T follicular helper cell (primary cell): Measurements from ENCODE around the gene NAGPA.

ENCODE experiments used
- DNase-seq: peaks from one replicate; pipeline ENCODE4 v3.0.0-alpha.2; 2020; ENCODE audit warnings: low read depth

The NAGPA gene

GRCh38 chr16:5002699-5003143 lies 31.0 kb downstream of the NAGPA start:
- DNase-seq = no peak

DNA sequence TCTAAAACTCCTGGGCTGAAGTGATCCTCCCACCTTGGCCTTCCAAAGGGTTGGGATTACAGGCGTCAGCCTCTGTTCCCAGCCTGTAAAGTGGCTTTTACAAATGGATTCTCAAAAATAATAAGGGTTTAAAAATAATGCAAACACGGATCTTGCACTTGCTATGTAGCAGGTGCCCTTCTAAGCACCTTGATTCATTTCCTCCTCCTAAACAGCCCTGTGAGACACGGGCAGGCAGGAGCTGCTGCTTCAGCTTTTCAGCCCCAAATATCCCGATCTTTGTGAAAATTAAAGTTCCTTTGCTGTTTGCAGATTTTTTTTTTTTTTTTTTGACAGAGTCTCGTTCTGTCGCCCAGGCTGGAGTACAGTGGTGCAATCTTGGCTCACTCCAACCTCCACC lies 31.7 kb downstream of the NAGPA start:
- no peak for DNase-seq

DNA sequence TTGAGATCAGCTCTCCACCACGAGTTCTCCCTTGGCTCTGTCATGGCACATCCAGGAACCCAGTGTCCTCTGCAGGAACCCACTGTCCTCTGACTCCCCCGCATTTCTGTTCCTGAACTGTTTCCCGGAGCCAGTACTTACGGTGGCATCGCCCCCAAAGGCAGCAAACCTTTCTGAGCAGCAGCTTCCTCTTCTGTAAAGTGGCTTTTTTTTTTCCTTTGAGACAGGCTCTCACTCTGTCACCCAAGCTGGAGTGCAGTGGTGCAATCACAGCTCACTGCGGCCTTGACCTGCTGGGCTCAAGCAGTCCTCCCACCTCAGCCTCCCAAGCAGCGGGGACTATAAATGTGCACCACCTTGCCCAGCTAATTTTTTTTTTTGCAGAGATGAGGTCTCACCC lies 32.2 kb downstream of the NAGPA start:
- no peak for DNase-seq

- DNase-seq = no peak
Observed at GRCh38 chr16:5000573-5001001, 33.1 kb downstream of the NAGPA start.

DNA sequence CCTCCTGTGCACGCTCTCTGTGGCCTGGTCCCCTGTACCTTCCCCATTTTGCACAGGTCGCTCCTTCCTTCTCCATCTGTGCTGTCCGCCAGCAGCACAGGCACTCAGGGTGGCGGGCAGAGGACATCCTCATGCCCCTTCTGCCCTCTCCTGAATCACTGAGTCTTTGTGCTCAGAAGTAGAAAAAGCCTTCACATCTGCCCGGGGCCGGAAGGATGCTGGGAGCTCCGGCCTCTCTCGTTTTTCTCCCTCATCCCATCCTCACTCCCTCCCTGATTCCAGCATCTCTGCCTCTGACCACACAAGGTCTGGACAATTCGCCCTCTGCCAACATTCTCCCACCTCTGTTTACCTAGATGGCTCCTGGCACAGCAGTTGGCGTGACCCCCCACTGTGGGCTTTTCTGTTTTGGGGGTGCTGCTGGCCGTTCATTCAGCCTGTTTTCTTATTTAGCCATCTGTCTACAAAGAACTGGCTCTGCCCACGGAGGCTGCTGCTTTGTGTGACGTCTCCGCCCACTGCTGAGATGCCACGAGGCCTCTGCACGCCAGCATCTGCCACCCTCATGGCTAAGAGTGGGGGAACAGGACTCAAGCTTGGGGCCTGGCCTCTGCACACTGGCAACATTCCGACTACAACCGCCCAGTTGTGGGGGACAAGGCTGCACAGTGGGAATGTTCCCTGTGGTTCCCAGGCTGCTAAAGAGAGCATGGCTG lies 38.9 kb downstream of the NAGPA start:
- no peak for DNase-seq

- no peak for DNase-seq
Observed at GRCh38 chr16:4991754-4992153, 42.0 kb downstream of the NAGPA start.

DNA sequence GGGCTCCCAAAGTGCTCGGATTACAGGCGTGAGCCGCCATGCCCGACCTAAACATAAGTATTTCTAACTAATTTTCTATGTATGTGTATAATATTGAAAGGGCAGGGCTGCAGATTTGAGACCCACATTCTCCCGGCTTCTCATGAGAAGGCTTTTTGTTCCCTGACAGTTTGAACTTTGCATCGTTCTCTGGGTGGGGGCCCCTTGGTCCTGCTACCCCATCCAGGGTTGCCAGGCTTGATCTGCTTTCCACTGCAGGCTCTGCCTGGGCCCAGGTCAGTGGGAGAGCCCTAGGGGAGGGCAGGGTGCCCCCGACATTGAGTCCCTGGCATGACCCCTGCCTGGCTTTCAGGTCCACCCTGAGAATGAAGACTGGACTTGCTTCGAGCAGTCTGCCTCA lies 43.3 kb downstream of the NAGPA start:
- DNase-seq = no peak

GRCh38 chr16:4989391-4990006 lies 44.2 kb downstream of the NAGPA start:
- no peak for DNase-seq

- DNase-seq = no peak
Observed at GRCh38 chr16:4988647-4989046, 45.1 kb downstream of the NAGPA start.

- DNase-seq = no peak
Observed at GRCh38 chr16:4987580-4988374, 46.0 kb downstream of the NAGPA start.

GRCh38 chr16:4987250-4987579 lies 46.5 kb downstream of the NAGPA start:
- DNase-seq = no peak

DNA sequence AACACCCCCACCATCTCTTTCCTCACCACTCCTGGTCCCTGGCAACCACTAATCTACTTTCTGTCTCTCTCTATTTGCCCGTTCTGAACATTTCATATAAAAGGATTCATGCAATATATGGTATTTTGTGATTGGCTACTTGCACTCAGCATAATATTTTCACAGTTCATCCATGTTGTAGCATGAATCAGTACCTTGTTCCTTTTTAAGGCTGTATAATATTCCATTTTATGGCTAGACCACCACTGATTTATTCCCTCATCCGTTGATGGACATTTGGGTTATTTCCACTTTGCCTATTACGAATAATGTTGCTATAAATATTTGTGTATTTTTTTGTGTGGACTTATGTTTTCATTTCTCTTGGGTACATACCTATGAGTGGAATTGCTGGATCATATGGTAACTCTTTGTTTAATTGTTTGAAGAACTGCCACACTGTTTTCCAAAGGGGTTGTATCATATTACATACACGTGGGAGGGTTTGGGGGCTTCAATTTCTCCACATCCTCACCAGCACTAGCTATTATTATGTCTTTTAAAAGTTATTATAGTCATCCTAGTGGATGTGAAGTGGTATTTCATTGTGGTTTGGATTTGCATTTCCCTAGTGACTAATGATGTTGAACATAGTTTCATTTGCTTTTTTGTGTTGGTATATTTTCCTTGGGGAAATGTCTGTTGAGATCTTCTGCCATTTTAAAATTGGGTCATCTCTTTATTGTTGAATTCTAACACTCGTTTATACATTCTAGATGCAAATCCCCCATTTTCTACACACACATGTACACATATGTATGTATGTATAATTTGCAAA lies 49.4 kb downstream of the NAGPA start:
- no peak for DNase-seq

- DNase-seq = no peak
Observed at GRCh38 chr16:4982056-4982867, 51.5 kb downstream of the NAGPA start.

DNA sequence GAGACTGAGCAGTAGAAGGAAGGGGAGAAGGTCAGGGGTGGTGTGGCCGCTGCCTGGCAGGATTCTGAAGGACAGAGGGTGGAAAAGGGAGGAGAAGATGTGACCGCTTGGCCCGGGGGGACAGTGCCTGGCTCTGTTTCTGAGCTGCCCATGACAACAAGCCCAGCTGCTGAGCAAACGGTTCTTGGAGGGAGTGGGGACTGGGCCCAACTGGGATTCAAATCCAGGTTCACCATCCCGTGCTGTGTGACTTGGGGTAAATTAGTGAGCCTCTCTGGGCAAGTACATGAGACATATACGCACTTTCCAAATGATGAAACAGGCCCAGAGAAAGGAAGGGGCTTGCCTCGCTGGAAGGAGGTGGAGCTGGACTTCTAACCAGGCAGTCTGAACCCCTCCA lies 52.3 kb downstream of the NAGPA start:
- DNase-seq = no peak

DNA sequence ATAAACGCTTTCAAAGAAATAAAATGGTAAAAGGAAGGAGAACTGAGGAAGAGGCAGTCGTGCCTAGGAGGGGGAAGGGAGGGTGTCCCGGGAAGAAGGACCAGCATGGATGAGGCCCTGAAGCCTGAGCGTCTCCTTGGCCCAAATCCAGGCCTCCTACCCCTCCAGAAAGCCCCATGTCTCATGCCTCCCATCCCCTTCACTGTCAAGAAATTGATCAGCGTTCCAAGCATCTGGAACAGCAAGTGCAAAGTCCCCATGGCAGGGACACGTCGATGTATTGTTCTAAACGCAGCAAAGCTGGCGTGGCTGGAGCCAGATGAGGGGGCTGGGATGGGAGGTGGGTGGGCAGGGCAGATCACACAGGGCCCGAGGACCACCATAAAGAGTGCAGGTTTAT lies 53.0 kb downstream of the NAGPA start:
- DNase-seq = no peak

DNA sequence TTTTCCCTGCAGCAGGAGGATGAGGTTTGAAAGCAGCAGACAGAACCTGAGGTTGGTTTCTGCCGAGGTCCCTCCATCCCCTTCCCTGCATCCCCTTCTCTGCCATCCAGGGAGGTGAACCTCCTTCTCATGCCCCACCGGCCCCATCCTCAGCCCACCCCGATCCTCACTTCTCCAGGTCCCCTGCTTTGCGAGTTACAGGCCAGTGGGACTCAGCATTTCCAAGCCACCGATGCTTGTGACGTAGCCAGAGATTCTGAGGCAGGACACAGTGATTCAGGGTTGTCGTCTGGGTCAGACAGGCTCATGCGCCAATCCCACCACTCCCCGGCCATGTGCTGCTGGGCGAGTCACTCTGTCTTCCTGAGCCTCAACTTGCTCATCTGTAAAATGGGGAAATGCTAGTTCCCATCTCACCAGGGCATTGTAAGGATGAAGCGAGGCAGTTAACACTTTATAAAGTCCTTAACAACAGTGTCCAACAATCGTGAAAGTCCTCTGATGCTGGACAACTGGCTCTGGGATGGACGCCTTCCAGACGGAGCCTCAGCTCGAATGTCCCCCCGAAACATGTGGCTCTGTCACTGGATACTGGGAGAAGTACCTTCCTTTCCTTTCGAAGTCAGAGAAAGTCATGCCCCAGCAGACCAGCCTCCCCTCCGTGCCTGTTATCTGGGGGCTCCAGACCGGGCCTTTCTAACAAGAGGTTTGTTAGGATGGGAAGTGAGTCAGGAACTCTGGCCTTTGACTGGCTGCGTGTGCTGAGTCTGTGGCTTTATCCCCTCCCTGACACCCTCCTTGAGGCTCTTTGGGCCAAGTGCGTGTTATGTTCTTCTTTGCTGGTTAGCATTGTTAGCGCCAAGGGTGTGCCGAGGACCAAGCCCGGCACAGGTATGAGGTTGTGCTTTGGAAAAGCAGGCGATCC lies 53.7 kb downstream of the NAGPA start:
- no peak for DNase-seq

GRCh38 chr16:4979164-4979563 lies 54.6 kb downstream of the NAGPA start:
- no peak for DNase-seq

DNA sequence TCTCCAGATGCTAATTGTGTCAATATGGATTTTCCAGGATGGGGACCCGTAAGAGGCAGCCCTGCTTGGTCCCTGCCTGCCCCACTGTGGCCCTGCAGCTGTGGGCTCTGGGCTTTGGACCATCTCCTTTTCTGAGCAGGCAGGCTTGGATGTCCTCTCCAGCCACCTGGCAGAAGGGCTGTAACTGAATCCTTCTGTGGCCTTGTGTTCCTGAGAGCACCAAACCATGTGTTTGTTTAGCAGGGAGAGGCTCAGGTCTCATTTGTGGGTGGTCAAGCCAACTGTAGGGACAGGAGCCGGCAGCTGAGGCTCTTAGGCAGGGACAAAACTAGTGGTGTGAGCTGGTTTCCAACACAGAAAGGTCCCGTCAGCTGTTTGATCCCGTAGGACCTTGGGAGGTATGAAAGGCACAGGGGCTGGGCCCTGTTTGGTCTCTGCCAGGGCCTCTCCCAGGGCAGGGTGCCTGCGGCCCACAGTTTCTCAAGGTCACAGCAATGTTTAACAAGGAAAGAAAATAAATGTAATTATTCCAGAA lies 57.1 kb downstream of the NAGPA start:
- no peak for DNase-seq

- no peak for DNase-seq
Observed at GRCh38 chr16:4976079-4976478, 57.7 kb downstream of the NAGPA start.
